ENCODE data around the gene RNU6-1. TPM values are rescaled to one million over a fixed set of nuclear protein-coding genes. Genes with fewer than 3 reads are reported as not detected.

RNU6-1 gene
- total and polyA plus RNA-seq, 2 donors (not counting 1 experiment from before 2014, with no cell fraction given) = not detected

DNA sequence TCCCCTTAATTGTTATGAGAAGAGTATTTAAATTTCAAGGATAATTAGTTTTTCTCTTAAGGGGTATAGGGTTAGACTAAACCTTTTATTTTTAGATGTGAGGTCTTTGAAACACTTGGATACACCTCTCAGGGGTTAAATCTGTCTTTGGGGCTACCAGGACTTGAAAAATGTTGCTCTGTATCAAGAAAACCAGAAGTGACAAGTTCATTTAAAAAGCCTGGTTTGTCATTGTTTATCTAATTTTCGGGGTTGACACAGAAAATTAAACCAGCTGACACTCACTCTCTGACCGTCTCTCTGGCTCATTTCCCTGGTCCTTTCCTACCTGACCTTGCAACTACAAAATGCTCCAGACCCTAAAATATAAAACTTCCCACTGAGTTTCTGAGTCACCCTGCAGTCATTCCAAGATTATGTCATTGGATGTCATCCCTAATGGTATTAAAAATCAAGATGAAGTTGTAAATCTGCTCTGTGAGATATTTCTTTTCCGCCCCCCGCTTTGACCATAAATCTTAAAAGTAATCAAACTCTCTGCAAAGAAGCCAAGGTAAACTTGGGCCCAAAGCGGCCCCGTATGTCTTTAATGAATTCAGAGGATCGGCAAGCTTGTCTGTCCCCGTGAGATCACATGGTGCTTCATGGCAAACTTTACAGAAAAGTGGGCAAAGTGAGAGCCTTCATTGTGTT, 47.4 kb downstream of the RNU6-1 start:
- Histone ChIP-seq H3K9me3 (ENCODE audit: control insufficient read depth, insufficient read depth, low read depth, low read length) (no peaks in the 10 kb centered on the region), H3K4me1 (ENCODE audit: control insufficient read depth, extremely low read depth, insufficient read depth, low read length) (no peaks in the 10 kb centered on the region), H4K20me1 (ENCODE audit: control insufficient read depth, extremely low read depth, insufficient read depth, low read length) (no peaks in the 10 kb centered on the region), H3K36me3 (ENCODE audit: control insufficient read depth, insufficient read depth, low read length) (no peaks in the 10 kb centered on the region), H3K79me2 (ENCODE audit: control insufficient read depth, insufficient read depth, low read length) (no peaks in the 10 kb centered on the region), H3K4me3 (replicated peaks in 1 of 4; ENCODE audit: control extremely low read depth in 1 of 4, insufficient read depth in 1 of 4, low read depth in 3 of 4, low read length in 4 of 4) (no peak overlapping the region), H3K27me3 (ENCODE audit: control insufficient read depth, insufficient read depth, low read length) (no peaks in the 10 kb centered on the region), H3K27ac (ENCODE audit: insufficient read depth, low read length) (no peak overlapping the region), H2AFZ (ENCODE audit: low read length) (no peak overlapping the region), H3K4me2 (ENCODE audit: extremely low read depth, insufficient read depth, low read length) (no peak overlapping the region), H3K9ac (ENCODE audit: insufficient read depth, low read length) (no peak overlapping the region)
- TF ChIP-seq EZH2 (IDR thresholded peaks at IDR 0.05; ENCODE audit: low read length, missing control alignments) = no peak
- TF ChIP-seq, protein P1, sequence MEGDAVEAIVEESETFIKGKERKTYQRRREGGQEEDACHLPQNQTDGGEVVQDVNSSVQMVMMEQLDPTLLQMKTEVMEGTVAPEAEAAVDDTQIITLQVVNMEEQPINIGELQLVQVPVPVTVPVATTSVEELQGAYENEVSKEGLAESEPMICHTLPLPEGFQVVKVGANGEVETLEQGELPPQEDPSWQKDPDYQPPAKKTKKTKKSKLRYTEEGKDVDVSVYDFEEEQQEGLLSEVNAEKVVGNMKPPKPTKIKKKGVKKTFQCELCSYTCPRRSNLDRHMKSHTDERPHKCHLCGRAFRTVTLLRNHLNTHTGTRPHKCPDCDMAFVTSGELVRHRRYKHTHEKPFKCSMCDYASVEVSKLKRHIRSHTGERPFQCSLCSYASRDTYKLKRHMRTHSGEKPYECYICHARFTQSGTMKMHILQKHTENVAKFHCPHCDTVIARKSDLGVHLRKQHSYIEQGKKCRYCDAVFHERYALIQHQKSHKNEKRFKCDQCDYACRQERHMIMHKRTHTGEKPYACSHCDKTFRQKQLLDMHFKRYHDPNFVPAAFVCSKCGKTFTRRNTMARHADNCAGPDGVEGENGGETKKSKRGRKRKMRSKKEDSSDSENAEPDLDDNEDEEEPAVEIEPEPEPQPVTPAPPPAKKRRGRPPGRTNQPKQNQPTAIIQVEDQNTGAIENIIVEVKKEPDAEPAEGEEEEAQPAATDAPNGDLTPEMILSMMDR (conservative IDR thresholded peaks at IDR 0.05 in 1 of 2, IDR thresholded peaks at IDR 0.05 in 1 of 2; ENCODE audit: low read depth in 1 of 2, low read length in 2 of 2) = no peak
- DNase-seq (ENCODE audit: low read depth in 2 of 2) = peak in 1 of 2 donors; percentile 23

DNA sequence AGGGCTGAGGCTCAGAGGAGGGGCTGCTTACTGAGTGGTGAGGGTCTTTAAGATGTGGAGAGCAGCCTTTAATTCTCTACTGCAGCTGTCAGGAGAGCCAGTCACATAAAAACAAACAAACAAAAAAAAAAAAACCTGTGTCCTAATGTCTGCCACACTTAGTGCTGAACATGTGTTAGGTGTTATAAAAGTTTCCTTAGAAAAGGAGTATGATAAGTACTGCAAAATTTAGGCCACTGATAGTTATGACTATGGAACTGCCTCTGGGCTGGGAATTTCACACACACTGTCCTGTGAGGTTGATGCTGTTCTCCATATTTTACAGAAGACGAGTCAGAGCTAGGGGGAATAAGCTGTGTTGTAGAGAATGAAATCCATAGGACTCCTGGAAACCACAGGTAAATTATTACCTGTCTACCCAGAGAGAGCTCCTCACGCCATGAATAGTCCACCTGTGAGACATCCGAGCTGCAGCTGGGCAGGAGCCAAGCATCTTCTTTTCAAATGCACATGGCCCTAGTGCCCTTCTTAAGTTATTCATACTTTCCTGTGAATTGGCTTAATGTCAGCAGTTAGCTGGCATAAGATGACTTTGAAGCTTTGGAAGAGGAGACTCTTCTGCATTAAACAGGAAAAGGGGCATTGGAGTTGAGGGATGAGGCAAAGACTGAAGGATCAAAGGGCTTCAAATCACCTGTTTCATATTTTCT, 49.1 kb downstream of the RNU6-1 start:
- Histone ChIP-seq H3K4me2 (ENCODE audit: extremely low read depth, insufficient read depth, low read length) (no peak overlapping the region), H3K27me3 (ENCODE audit: control insufficient read depth, insufficient read depth, low read length) (no peaks in the 10 kb centered on the region), H2AFZ (ENCODE audit: low read length) (no peak overlapping the region), H3K4me3 (replicated peaks in 1 of 4; ENCODE audit: control extremely low read depth in 1 of 4, insufficient read depth in 1 of 4, low read depth in 3 of 4, low read length in 4 of 4) (no peak overlapping the region), H3K27ac (ENCODE audit: insufficient read depth, low read length) (no peak overlapping the region), H3K9me3 (ENCODE audit: control insufficient read depth, insufficient read depth, low read depth, low read length) (no peaks in the 10 kb centered on the region), H3K4me1 (ENCODE audit: control insufficient read depth, extremely low read depth, insufficient read depth, low read length) (no peaks in the 10 kb centered on the region), H3K79me2 (ENCODE audit: control insufficient read depth, insufficient read depth, low read length) (no peaks in the 10 kb centered on the region), H4K20me1 (ENCODE audit: control insufficient read depth, extremely low read depth, insufficient read depth, low read length) (no peaks in the 10 kb centered on the region), H3K9ac (ENCODE audit: insufficient read depth, low read length) (no peak overlapping the region), H3K36me3 (ENCODE audit: control insufficient read depth, insufficient read depth, low read length) (no peaks in the 10 kb centered on the region)
- no peak for DNase-seq (ENCODE audit: low read depth in 2 of 2)
- TF ChIP-seq, protein P1 (conservative IDR thresholded peaks at IDR 0.05 in 1 of 2, IDR thresholded peaks at IDR 0.05 in 1 of 2; ENCODE audit: low read depth in 1 of 2, low read length in 2 of 2) = no peak
- no peak for TF ChIP-seq EZH2 (IDR thresholded peaks at IDR 0.05; ENCODE audit: low read length, missing control alignments)

Other genes starting within 250 kb of the RNU6-1 start
- gene SKOR1, start 14.5 kb downstream of the RNU6-1 start, total RNA-seq = under 0.01 and 0.17 TPM in 2 replicates
- 0.01 and 0.02 TPM in 2 replicates for gene SKOR1, start 14.5 kb downstream of the RNU6-1 start, polyA plus RNA-seq
- 10.5 and 17.0 TPM in 2 replicates for gene PIAS1, start 214.3 kb upstream of the RNU6-1 start, total RNA-seq
- 35.1 and 38.2 TPM in 2 replicates for gene PIAS1, start 214.3 kb upstream of the RNU6-1 start, polyA plus RNA-seq

Data from fibroblast of lung (primary cell).